SU-DHL-6 (cell line): ENCODE results near the gene RABEPK.

Experiments
- CTCF ChIP-seq: fragments of 200-600 bp; sonication (generic); IDR thresholded peaks from one replicate; pipeline ENCODE4 v1.5.1; 2017; ENCODE audit warnings: antibody characterized with exemption, mild to moderate bottlenecking, low read length, moderate library complexity; ENCODE audit not compliant: insufficient read depth, poor library complexity, severe bottlenecking
- EZH2phosphoT487 ChIP-seq: fragments of 200-600 bp; sonication (generic), shearing (Covaris generic); conservative IDR thresholded peaks from 2 replicates; pipeline ENCODE4 v1.6.1; 2018; ENCODE audit warnings: mild to moderate bottlenecking, antibody characterized with exemption, low read length, moderate library complexity, mixed read lengths

GRCh38 chr9:125151730-125152129 lies 48.6 kb upstream of the RABEPK start:
- no peak for TF ChIP-seq CTCF
- TF ChIP-seq EZH2phosphoT487: no peak
